Endodermal cell (in vitro differentiated cells): ENCODE results near the gene UBE2G2. TPM values are rescaled to one million over a fixed set of nuclear protein-coding genes. Genes with fewer than 3 reads are reported as not detected.

Experiments
- DNase-seq: peaks from one replicate; pipeline ENCODE4 v3.0.0-alpha.2; 2017
- H3K27ac ChIP-seq: 2 replicates; pipeline ENCODE4 v1.5.1; 2013; ENCODE audit warnings: mild to moderate bottlenecking, low read depth, low read length, moderate library complexity
- H3K27me3 ChIP-seq: 2 replicates; pipeline ENCODE4 v1.6.1; 2013; ENCODE audit warnings: mild to moderate bottlenecking, low read length, moderate library complexity; ENCODE audit not compliant: insufficient read depth, control insufficient read depth, poor library complexity, severe bottlenecking
- H3K36me3 ChIP-seq: 2 replicates; pipeline ENCODE4 v1.7.0; 2013; ENCODE audit warnings: mild to moderate bottlenecking, low read length, moderate library complexity; ENCODE audit not compliant: control insufficient read depth, insufficient read depth
- H3K4me1 ChIP-seq: one replicate; pipeline ENCODE4 v1.7.0; 2013; ENCODE audit warnings: low read length; ENCODE audit not compliant: control insufficient read depth, insufficient read depth
- H3K4me3 ChIP-seq: 2 replicates; pipeline ENCODE4 v1.5.1; 2013; ENCODE audit warnings: mild to moderate bottlenecking, low read length, moderate library complexity
- H3K9ac ChIP-seq: 2 replicates; pipeline ENCODE4 v1.6.1; 2013; ENCODE audit warnings: mild to moderate bottlenecking, low read length, moderate library complexity; ENCODE audit not compliant: poor library complexity, severe bottlenecking; ENCODE audit errors: extremely low read depth
- H3K9me3 ChIP-seq: 2 replicates; pipeline ENCODE4 v1.6.1; 2013; ENCODE audit warnings: mild to moderate bottlenecking, low read length, moderate library complexity; ENCODE audit not compliant: control insufficient read depth
- H3K27ac Mint-ChIP-seq: 2 replicates; pipeline ENCODE4 v1.8.0; 2020; ENCODE audit warnings: mixed read lengths
- H3K27me3 Mint-ChIP-seq: 2 replicates; pipeline ENCODE4 v1.8.0; 2021; ENCODE audit warnings: mild to moderate bottlenecking, mixed read lengths; ENCODE audit not compliant: insufficient read depth
- H3K36me3 Mint-ChIP-seq: 2 replicates; pipeline ENCODE4 v1.8.0; 2020; ENCODE audit warnings: low read depth, mixed read lengths
- H3K4me1 Mint-ChIP-seq: 2 replicates; pipeline ENCODE4 v1.8.0; 2020; ENCODE audit warnings: mixed read lengths
- H3K4me3 Mint-ChIP-seq: 2 replicates; pipeline ENCODE4 v1.8.0; 2020; ENCODE audit warnings: mild to moderate bottlenecking, moderate library complexity, mixed read lengths
- H3K9me3 Mint-ChIP-seq: 2 replicates; pipeline ENCODE4 v1.8.0; 2020; ENCODE audit warnings: mild to moderate bottlenecking, mixed read lengths
- WGBS, 2 experiments: methylation state at CpG; one replicate each; pipeline versions ENCODE4 v1.1.5 to v1.1.7; 2013; ENCODE audit warnings: missing lambda C conversion rate in 2 of 2, mixed read lengths in 1 of 2; ENCODE audit not compliant: insufficient coverage in 1 of 2, insufficient read length in 1 of 2; 5-methylcytosine and 5-hydroxymethylcytosine counted together
- total RNA-seq, 2 donors: library from RNA; stranded (reverse); fragmentation: NEBNext Ultra II Directional in 1 of 2; extraction: Animal tissue kit (Norgen Biotek cat#: 25700) in 1 of 2; gene quantifications; 2 replicates in 1 of 2; 3 replicates in 1 of 2; pipeline ENCODE4 v1.2.1, GENCODE V29; 2021
- TF ChIP-seq, protein P1 (sequence below): fragments of 200-600 bp; sonication (generic); conservative IDR thresholded peaks from 2 replicates; pipeline ENCODE4 v1.5.0; 2021; ENCODE audit warnings: antibody characterized with exemption, mild to moderate bottlenecking

Gene UBE2G2
- total RNA-seq, 2 donors from 2014 or later: 84.0 to 84.8 TPM

DNA sequence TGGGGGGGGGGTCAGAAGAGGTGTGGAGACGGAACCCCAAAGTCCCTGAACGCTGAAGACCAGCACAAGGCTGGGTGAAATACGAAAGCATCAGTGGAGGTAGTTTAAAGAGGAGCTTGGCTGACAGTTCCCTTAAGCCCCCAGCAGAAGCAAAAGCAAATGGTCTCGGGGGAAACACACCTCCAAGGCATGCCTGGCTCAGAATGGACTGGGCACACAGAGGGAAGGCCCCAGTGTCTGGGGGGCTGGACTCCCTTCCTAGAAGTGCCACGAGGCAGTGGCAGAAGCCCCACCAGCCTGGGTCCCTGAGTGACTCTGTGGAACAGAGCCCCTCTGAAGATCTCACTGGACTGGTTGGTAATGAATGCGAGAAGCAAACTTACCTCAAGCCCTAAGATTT, 43.9 kb downstream of the UBE2G2 start:
- no peak for DNase-seq

DNA sequence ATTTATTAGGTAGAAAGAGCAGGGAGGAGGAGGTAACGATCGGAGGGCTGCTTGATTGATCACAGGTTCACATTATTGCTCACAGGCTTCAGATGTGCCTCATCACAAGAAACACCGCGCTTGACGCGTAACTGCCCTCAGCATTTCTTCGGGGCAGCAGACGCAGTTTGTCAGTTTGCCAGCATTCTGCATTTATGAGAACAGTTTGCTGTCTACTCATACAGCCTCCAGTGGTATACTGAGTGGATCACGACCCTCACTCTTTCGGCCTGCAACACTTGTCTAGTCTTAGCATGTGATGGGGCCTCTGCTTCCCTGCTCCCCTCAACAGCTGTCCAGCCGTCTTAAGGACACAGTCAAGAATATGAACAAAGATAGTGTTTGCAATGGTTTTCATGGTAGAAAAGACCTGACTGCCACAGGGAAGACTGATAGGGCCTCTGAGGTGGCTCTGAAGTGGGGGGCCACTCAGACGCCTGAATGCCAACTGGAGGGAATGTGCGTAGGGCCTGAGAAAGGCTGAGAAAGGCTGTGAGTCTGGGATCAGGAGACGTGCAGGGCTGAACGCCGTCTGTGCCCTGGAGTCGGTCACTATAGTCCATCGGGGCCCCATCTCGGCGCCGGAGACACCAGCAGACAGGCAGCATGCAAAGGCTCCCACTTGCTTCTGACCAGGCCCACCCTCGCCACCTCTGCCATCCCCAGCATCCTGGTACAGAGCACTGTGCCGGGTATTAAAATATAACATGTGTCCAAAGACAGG, 45.0 kb downstream of the UBE2G2 start:
- Mint-ChIP-seq H3K9me3 (peaks cover 9% of the 10 kb centered on the region), H3K4me1 (peaks cover 11% of the 10 kb centered on the region), H3K27me3 (peaks cover 1% of the 10 kb centered on the region), H3K36me3 (no peaks in the 10 kb centered on the region), H3K4me3 (no peak overlapping the region), H3K27ac (no peak overlapping the region)
- 93 to 98% methylated on average over 18 to 23 of the region's 23 CpGs for WGBS, 2 experiments
- H3K9ac ChIP-seq: no peak overlapping the region
- H3K9me3 ChIP-seq: no peaks in the 10 kb centered on the region
- TF ChIP-seq, protein P1, sequence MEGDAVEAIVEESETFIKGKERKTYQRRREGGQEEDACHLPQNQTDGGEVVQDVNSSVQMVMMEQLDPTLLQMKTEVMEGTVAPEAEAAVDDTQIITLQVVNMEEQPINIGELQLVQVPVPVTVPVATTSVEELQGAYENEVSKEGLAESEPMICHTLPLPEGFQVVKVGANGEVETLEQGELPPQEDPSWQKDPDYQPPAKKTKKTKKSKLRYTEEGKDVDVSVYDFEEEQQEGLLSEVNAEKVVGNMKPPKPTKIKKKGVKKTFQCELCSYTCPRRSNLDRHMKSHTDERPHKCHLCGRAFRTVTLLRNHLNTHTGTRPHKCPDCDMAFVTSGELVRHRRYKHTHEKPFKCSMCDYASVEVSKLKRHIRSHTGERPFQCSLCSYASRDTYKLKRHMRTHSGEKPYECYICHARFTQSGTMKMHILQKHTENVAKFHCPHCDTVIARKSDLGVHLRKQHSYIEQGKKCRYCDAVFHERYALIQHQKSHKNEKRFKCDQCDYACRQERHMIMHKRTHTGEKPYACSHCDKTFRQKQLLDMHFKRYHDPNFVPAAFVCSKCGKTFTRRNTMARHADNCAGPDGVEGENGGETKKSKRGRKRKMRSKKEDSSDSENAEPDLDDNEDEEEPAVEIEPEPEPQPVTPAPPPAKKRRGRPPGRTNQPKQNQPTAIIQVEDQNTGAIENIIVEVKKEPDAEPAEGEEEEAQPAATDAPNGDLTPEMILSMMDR: no peak
- no peaks in the 10 kb centered on the region for H3K4me1 ChIP-seq
- no peak overlapping the region for H3K27ac ChIP-seq
- no peak overlapping the region for H3K4me3 ChIP-seq
- DNase-seq: peak; percentile 35
- no peaks in the 10 kb centered on the region for H3K27me3 ChIP-seq
- no peaks in the 10 kb centered on the region for H3K36me3 ChIP-seq

More for the DNA sequence above, 43.9 kb downstream of the UBE2G2 start:
- Histone ChIP-seq H3K4me3 (no peak overlapping the region), H3K36me3 (no peaks in the 10 kb centered on the region), H3K9ac (no peak overlapping the region), H3K4me1 (no peaks in the 10 kb centered on the region), H3K27me3 (no peaks in the 10 kb centered on the region), H3K27ac (no peak overlapping the region), H3K9me3 (no peaks in the 10 kb centered on the region)
- Mint-ChIP-seq H3K4me1 (peaks cover 7% of the 10 kb centered on the region), H3K9me3 (peaks cover 9% of the 10 kb centered on the region), H3K36me3 (no peaks in the 10 kb centered on the region), H3K27ac (no peak overlapping the region), H3K27me3 (peaks cover 1% of the 10 kb centered on the region), H3K4me3 (no peak overlapping the region)
- TF ChIP-seq, protein P1: no peak
- WGBS, 2 experiments: 90 to 95% methylated on average over 5 of the region's 6 CpGs

DNA sequence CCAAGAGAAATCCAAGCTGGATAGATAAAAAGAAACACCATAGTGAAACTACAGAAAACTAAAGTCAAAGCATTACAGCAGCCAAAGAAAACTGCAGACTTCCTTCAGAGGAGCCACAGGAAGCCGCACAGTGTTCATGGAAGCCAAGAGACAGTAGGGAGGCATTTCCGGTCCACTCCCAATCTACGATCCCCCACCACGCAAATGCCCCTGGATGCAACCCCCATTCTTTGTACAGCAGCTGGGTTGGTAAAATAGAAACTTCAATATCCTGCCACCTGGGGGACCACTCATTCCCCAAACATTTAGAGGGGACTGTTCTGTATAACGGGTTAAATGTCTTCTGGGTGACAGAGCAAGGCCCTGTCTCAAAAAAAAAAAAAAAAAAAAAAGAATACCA, 46.4 kb downstream of the UBE2G2 start:
- H3K4me1 ChIP-seq: no peaks in the 10 kb centered on the region
- Mint-ChIP-seq H3K9me3 (peaks cover 9% of the 10 kb centered on the region), H3K36me3 (no peaks in the 10 kb centered on the region), H3K4me3 (no peak overlapping the region), H3K4me1 (peaks cover 10% of the 10 kb centered on the region), H3K27me3 (peaks cover 6% of the 10 kb centered on the region), H3K27ac (no peak overlapping the region)
- TF ChIP-seq, protein P1: no peak
- DNase-seq: no peak
- no peak overlapping the region for H3K9ac ChIP-seq
- no peaks in the 10 kb centered on the region for H3K27me3 ChIP-seq
- no peaks in the 10 kb centered on the region for H3K36me3 ChIP-seq
- H3K4me3 ChIP-seq: no peak overlapping the region
- no peak overlapping the region for H3K27ac ChIP-seq
- 96% methylated on average over 5 of the region's 5 CpGs; no CpG with 5 or more reads in 1 of the 2 experiments for WGBS, 2 experiments
- H3K9me3 ChIP-seq: no peaks in the 10 kb centered on the region
